HG03064 (cell line): ENCODE data around the gene AOPEP.

Source experiments
- ATAC-seq: cut with Tn5 transposase; IDR thresholded peaks from one replicate; pipeline ENCODE4 v1.9.1; 2021; ENCODE audit warnings: low read depth; ENCODE audit not compliant: unreplicated experiment

The AOPEP gene

GRCh38 chr9:95096807-95097206, 370.3 kb downstream of the AOPEP start:
- no peak for ATAC-seq

GRCh38 chr9:95097279-95097678, 370.8 kb downstream of the AOPEP start:
- ATAC-seq: no peak

GRCh38 chr9:95098391-95098921, 372.0 kb downstream of the AOPEP start:
- no peak for ATAC-seq

GRCh38 chr9:95099321-95100070, 373.0 kb downstream of the AOPEP start:
- no peak for ATAC-seq

- ATAC-seq: no peak
Observed at GRCh38 chr9:95100071-95100627, 373.6 kb downstream of the AOPEP start.

- ATAC-seq: no peak
Observed at GRCh38 chr9:95101326-95101725, 374.8 kb downstream of the AOPEP start.

GRCh38 chr9:95102001-95102433, 375.5 kb downstream of the AOPEP start:
- no peak for ATAC-seq

GRCh38 chr9:95102572-95102971, 376.1 kb downstream of the AOPEP start:
- ATAC-seq: no peak

- ATAC-seq: no peak
Observed at GRCh38 chr9:95103281-95103771, 376.8 kb downstream of the AOPEP start.

- no peak for ATAC-seq
Observed at GRCh38 chr9:95103871-95104580, 377.5 kb downstream of the AOPEP start.

GRCh38 chr9:95104581-95104960, 378.1 kb downstream of the AOPEP start:
- ATAC-seq: no peak

GRCh38 chr9:95104980-95105379, 378.5 kb downstream of the AOPEP start:
- ATAC-seq: no peak

GRCh38 chr9:95105519-95106287, 379.2 kb downstream of the AOPEP start:
- ATAC-seq: no peak

- no peak for ATAC-seq
Observed at GRCh38 chr9:95107001-95107749, 380.7 kb downstream of the AOPEP start.

GRCh38 chr9:95107976-95108375, 381.5 kb downstream of the AOPEP start:
- ATAC-seq: no peak

- ATAC-seq: no peak
Observed at GRCh38 chr9:95108777-95109176, 382.3 kb downstream of the AOPEP start.

GRCh38 chr9:95109456-95109855, 383.0 kb downstream of the AOPEP start:
- no peak for ATAC-seq

- no peak for ATAC-seq
Observed at GRCh38 chr9:95110921-95111525, 384.5 kb downstream of the AOPEP start.

- no peak for ATAC-seq
Observed at GRCh38 chr9:95111716-95112115, 385.2 kb downstream of the AOPEP start.
